K562 (cell line): ENCODE data around the gene SOCS6. TPM values are rescaled to one million over a fixed set of nuclear protein-coding genes. Genes with fewer than 3 reads are reported as not detected.

Experiments
- BCL6 ChIP-seq: fragments of 250-450 bp; sonication (Bioruptor Pico); IDR thresholded peaks from 2 replicates; pipeline ENCODE4 v1.4.0; 2020
- CC2D1A ChIP-seq: fragments of 450-650 bp; IDR thresholded peaks from 2 replicates; pipeline ENCODE4 v1.6.1; 2017; ENCODE audit warnings: mild to moderate bottlenecking
- EP300 ChIP-seq: IDR thresholded peaks from 2 replicates; pipeline ENCODE4 v1.6.1; 2012; ENCODE audit warnings: low read length, improper control_type of control experiment
- FOSL1 ChIP-seq: fragments of 200-800 bp; sonication (Bioruptor generic); conservative IDR thresholded peaks from 2 replicates; pipeline ENCODE4 v1.6.1; 2016; ENCODE audit warnings: missing genetic modification characterization, missing compliant biosample characterization
- HDAC2 ChIP-seq: fragments of 450-650 bp; IDR thresholded peaks from 2 replicates; pipeline ENCODE4 v1.6.1; 2016; ENCODE audit warnings: mild to moderate bottlenecking
- HMGXB4 ChIP-seq: sonication (generic); formaldehyde crosslinking; IDR thresholded peaks from 2 replicates; pipeline ENCODE4 v1.8.1; 2023; ENCODE audit warnings: mild to moderate bottlenecking, missing genetic modification reagents
- MAFK ChIP-seq: IDR thresholded peaks from 2 replicates; pipeline ENCODE4 v1.6.1; 2011; ENCODE audit warnings: low read length, improper control_type of control experiment
- MECOM ChIP-seq: fragments of 250-450 bp; sonication (Bioruptor Pico); IDR thresholded peaks from 2 replicates; pipeline ENCODE4 v1.8.0; 2022; ENCODE audit warnings: inconsistent platforms
- MTA2 ChIP-seq: fragments of 450-650 bp; IDR thresholded peaks from 2 replicates; pipeline ENCODE4 v1.6.1; 2016; ENCODE audit warnings: low read depth
- NCOA1 ChIP-seq: fragments of 450-650 bp; IDR thresholded peaks from 2 replicates; pipeline ENCODE4 v1.6.1; 2016; ENCODE audit warnings: low read depth
- NFIC ChIP-seq: fragments of 450-650 bp; IDR thresholded peaks from 2 replicates; pipeline ENCODE4 v1.6.1; 2017; ENCODE audit warnings: mild to moderate bottlenecking, inconsistent platforms
- PHB2 ChIP-seq: fragments of 450-650 bp; IDR thresholded peaks from 2 replicates; pipeline ENCODE4 v1.6.1; 2017; ENCODE audit warnings: low read depth
- PML ChIP-seq: IDR thresholded peaks from 2 replicates; pipeline ENCODE4 v1.6.1; 2012; ENCODE audit warnings: low read length, inconsistent platforms
- POLR2AphosphoS5 ChIP-seq: IDR thresholded peaks from 2 replicates; pipeline ENCODE4 v1.6.1; 2011; ENCODE audit warnings: mild to moderate bottlenecking, low read depth, low read length, moderate library complexity; ENCODE audit not compliant: control insufficient read depth, insufficient read depth
- RBM15 ChIP-seq: fragments of 200-400 bp; formaldehyde crosslinking; IDR thresholded peaks from 2 replicates; pipeline ENCODE4 v1.6.1; 2018; ENCODE audit warnings: mild to moderate bottlenecking, low read length, moderate library complexity; ENCODE audit not compliant: insufficient read depth
- SIN3A ChIP-seq, 2 experiments: fragments of 150-350 bp in 1 of 2; IDR thresholded peaks; 2 replicates each; pipeline ENCODE4 v1.6.1; 2011 to 2016; ENCODE audit warnings: borderline replicate concordance in 2 of 2, low read depth in 2 of 2, low read length in 2 of 2, mild to moderate bottlenecking in 2 of 2, moderate library complexity in 2 of 2; ENCODE audit not compliant: control insufficient read depth in 1 of 2
- SMARCA4 ChIP-seq: fragments of 450-650 bp; IDR thresholded peaks from 2 replicates; pipeline ENCODE4 v1.6.1; 2016
- STAT5A ChIP-seq: IDR thresholded peaks from 2 replicates; pipeline ENCODE4 v1.6.1; 2012; ENCODE audit warnings: low read length, inconsistent platforms, borderline replicate concordance
- U2AF1 ChIP-seq: fragments of 200-400 bp; formaldehyde crosslinking; optimal IDR thresholded peaks from 2 replicates; pipeline ENCODE3; 2017; ENCODE audit warnings: mild to moderate bottlenecking, low read depth, low read length, moderate library complexity
- ZBED1 ChIP-seq: IDR thresholded peaks from 2 replicates; pipeline ENCODE4 v1.6.1; 2014
- ZEB2 ChIP-seq: fragments of 450-650 bp; IDR thresholded peaks from 2 replicates; pipeline ENCODE4 v1.6.1; 2016
- ZFPM2 ChIP-seq: fragments of 250-450 bp; sonication (Bioruptor Pico); IDR thresholded peaks from 2 replicates; pipeline ENCODE4 v1.5.1; 2022; ENCODE audit warnings: mild to moderate bottlenecking
- ZKSCAN8 ChIP-seq: fragments of 200-800 bp; sonication (Bioruptor generic); IDR thresholded peaks from 2 replicates; pipeline ENCODE4 v1.6.1; 2016; ENCODE audit warnings: missing genetic modification characterization, missing compliant biosample characterization
- ZNF76 ChIP-seq: fragments of 250-450 bp; sonication (Bioruptor Pico); IDR thresholded peaks from 2 replicates; pipeline ENCODE4 v1.4.0; 2020; ENCODE audit warnings: mild to moderate bottlenecking, moderate library complexity, borderline replicate concordance
- polyA plus RNA-seq, 8 experiments: library from polyadenylated mRNA; depleted of rRNA in 4 of 8; stranded (reverse) in 5 of 8; unstranded in 3 of 8; fragments of >200 nt; fragmentation: Nextera tagmentation in 2 of 8; fragmentation: Illumina TruSeq in 1 of 8; extraction: Ambion mirVana in 2 of 8; extraction: Trizol in 1 of 8; gene quantifications; 2 replicates each; pipeline versions ENCODE4 v1.2.1 to v1.2.3, GENCODE V29; 2011 to 2014; ENCODE audit warnings: inconsistent platforms in 1 of 8, missing spikeins in 1 of 8
- total RNA-seq, 7 experiments: library from RNA; depleted of rRNA in 6 of 7; stranded (reverse); fragments of >200 nt in 6 of 7; fragmentation: Illumina TruSeq in 2 of 7; extraction: Trizol in 2 of 7; gene quantifications; 2 replicates each; pipeline versions ENCODE4 v1.2.1 to v1.2.3, GENCODE V29; 2011 to 2021; ENCODE audit warnings: low replicate concordance in 1 of 7
- TF ChIP-seq, protein P1 (sequence below): sonication (generic); formaldehyde crosslinking; IDR thresholded peaks from 2 replicates; pipeline ENCODE4 v1.8.0; 2022; ENCODE audit warnings: mild to moderate bottlenecking, missing genetic modification reagents
- TF ChIP-seq, protein P2 (sequence below): fragments of 250-450 bp; sonication (Bioruptor Pico); IDR thresholded peaks from 2 replicates; pipeline ENCODE4 v1.4.0; 2020
- TF ChIP-seq, protein P3 (sequence below): fragments of 450-650 bp; IDR thresholded peaks from 2 replicates; pipeline ENCODE4 v1.6.1; 2016; ENCODE audit warnings: antibody characterized with exemption

The SOCS6 gene
- total and polyA plus RNA-seq, 9 of the 15 experiments (the other 6 are each of a cell fraction or from before 2014, with no cell fraction given): 2.5 to 7.1 (median 5.6) TPM

GRCh38 chr18:70377857-70378701 is 89.2 kb downstream of the SOCS6 start (continued):
- TF ChIP-seq HMGXB4: no peak
- peak; percentile 84; the same call in 1 of the 2 replicates for TF ChIP-seq CC2D1A
- TF ChIP-seq FOSL1 (tag): peak; percentile 64
- TF ChIP-seq ZBED1: no peak
- no peak for TF ChIP-seq RBM15
- no peak for TF ChIP-seq ZFPM2
- TF ChIP-seq, protein P1, sequence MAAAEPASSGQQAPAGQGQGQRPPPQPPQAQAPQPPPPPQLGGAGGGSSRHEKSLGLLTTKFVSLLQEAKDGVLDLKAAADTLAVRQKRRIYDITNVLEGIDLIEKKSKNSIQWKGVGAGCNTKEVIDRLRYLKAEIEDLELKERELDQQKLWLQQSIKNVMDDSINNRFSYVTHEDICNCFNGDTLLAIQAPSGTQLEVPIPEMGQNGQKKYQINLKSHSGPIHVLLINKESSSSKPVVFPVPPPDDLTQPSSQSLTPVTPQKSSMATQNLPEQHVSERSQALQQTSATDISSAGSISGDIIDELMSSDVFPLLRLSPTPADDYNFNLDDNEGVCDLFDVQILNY (CRISPR knock-in tag): no peak
- peak; percentile 90 for TF ChIP-seq SMARCA4
- no peak for TF ChIP-seq BCL6 (CRISPR knock-in tag)
- peak; percentile 76 for TF ChIP-seq ZEB2
- TF ChIP-seq PML: peak; percentile 86
- TF ChIP-seq ZNF76 (CRISPR knock-in tag): no peak
- TF ChIP-seq ZKSCAN8 (CRISPR knock-in tag): 0 out of 2 replicates have a peak, but pooled peaks have one; percentile 42
- TF ChIP-seq HDAC2: peak; percentile 84
- no peak for TF ChIP-seq MAFK
- peak; percentile 69; the same call in 1 of the 2 replicates for TF ChIP-seq PHB2
- TF ChIP-seq POLR2AphosphoS5: peak; percentile 82
- TF ChIP-seq MTA2: peak; percentile 91
- TF ChIP-seq NFIC: peak; percentile 74
- TF ChIP-seq, protein P2, sequence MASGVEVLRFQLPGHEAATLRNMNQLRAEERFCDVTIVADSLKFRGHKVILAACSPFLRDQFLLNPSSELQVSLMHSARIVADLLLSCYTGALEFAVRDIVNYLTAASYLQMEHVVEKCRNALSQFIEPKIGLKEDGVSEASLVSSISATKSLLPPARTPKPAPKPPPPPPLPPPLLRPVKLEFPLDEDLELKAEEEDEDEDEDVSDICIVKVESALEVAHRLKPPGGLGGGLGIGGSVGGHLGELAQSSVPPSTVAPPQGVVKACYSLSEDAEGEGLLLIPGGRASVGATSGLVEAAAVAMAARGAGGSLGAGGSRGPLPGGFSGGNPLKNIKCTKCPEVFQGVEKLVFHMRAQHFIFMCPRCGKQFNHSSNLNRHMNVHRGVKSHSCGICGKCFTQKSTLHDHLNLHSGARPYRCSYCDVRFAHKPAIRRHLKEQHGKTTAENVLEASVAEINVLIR: no peak
- no peak for TF ChIP-seq SIN3A (IDR thresholded peaks at IDR 0.05; ENCODE audit: borderline replicate concordance in 2 of 2, control insufficient read depth in 1 of 2, low read depth in 2 of 2, low read length in 2 of 2)
- TF ChIP-seq STAT5A: peak; percentile 78
- TF ChIP-seq, protein P3, sequence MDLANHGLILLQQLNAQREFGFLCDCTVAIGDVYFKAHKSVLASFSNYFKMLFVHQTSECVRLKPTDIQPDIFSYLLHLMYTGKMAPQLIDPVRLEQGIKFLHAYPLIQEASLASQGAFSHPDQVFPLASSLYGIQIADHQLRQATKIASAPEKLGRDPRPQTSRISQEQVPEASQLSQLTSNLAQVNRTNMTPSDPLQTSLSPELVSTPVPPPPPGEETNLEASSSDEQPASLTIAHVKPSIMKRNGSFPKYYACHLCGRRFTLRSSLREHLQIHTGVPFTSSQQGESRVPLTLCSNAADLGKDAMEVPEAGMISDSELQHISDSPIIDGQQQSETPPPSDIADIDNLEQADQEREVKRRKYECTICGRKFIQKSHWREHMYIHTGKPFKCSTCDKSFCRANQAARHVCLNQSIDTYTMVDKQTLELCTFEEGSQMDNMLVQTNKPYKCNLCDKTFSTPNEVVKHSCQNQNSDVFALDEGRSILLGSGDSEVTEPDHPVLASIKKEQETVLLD: peak; percentile 29; the same call in 1 of the 2 replicates
- TF ChIP-seq U2AF1: no peak
- TF ChIP-seq EP300: peak; percentile 85
- TF ChIP-seq NCOA1: peak; percentile 43; the same call in 1 of the 2 replicates
- peak; percentile 96 for TF ChIP-seq MECOM
